ENCODE results near the gene NR2C2.

DNA sequence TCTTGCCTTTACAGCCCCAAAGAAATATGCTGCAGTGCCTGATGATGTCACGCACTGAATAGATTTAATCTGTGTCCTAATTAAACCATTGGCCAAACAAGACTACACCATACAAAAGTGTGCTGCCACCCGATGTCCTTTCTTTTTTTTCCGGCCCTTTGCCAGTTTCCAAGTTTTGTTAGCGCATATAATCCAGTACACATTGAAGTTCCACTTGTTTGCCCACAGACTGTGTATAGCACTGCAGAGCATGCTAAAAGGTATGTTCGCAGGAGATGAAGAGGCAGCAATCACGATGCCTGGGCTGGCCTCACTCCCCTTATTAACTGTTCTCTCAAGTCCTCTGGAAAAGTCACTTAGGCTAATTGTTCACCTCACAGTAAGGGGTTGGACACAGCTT lies 90.9 kb downstream of the NR2C2 start:
- TF ChIP-seq CTCF (IDR thresholded peaks at IDR 0.05; ENCODE audit: insufficient read depth, low read length) (no peak), REST (IDR thresholded peaks at IDR 0.05; ENCODE audit: insufficient replicate concordance, low read depth) (no peak), GABPA (IDR thresholded peaks at IDR 0.05; ENCODE audit: low read depth) (no peak), SPI1 (IDR thresholded peaks at IDR 0.05; ENCODE audit: borderline replicate concordance, low read depth) (no peak), POLR2AphosphoS5 (IDR thresholded peaks at IDR 0.05; ENCODE audit: low read depth) (no peak)
